DMS114 treated with DMSO at 0.1 percent for 48 hours (cell line): ENCODE results near the gene LDLR.
A peak's percentile ranks its signal among the peaks of the same experiment; 100 is the strongest.
"Not testable (repeated sequence)": the region's sequence is repeated elsewhere in the genome, so short reads cannot be mapped to it uniquely, and the experiment has no call there.

Experiments
- DNase-seq: peaks from one replicate; lab custom pipeline; 2025; ENCODE audit not compliant: unreplicated experiment; lab: John Stamatoyannopoulos, UW

LDLR gene

DNA sequence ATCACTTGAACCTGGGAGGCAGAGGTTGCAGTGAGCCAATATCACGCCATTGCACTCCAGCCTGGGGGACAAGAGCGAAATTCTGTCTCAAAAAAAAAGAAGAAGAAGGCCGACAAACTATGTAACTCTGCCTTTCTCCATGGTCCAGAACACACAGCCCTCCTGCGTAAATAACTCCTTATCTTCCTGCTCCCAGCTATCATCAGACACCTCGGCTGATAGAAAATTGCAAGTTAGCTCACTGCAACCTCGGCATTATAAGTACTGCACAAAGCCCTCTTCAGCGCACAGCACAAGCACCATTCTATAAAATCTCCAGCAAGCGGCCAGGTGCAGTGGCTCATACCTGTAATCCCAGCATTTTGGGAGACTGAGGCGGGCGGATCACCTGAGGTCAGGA lies 14.4 kb downstream of the LDLR start:
- DNase-seq: not testable (repeated sequence)

DNA sequence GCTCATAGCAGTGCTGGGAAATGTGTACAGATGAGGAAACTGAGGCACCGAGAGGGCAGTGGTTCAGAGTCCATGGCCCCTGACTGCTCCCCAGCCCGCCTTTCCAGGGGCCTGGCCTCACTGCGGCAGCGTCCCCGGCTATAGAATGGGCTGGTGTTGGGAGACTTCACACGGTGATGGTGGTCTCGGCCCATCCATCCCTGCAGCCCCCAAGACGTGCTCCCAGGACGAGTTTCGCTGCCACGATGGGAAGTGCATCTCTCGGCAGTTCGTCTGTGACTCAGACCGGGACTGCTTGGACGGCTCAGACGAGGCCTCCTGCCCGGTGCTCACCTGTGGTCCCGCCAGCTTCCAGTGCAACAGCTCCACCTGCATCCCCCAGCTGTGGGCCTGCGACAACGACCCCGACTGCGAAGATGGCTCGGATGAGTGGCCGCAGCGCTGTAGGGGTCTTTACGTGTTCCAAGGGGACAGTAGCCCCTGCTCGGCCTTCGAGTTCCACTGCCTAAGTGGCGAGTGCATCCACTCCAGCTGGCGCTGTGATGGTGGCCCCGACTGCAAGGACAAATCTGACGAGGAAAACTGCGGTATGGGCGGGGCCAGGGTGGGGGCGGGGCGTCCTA lies 15.9 kb downstream of the LDLR start:
- DNase-seq: no peak

DNA sequence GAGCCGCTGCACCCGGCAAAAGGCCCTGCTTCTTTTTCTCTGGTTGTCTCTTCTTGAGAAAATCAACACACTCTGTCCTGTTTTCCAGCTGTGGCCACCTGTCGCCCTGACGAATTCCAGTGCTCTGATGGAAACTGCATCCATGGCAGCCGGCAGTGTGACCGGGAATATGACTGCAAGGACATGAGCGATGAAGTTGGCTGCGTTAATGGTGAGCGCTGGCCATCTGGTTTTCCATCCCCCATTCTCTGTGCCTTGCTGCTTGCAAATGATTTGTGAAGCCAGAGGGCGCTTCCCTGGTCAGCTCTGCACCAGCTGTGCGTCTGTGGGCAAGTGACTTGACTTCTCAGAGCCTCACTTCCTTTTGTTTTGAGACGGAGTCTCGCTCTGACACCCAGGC lies 17.2 kb downstream of the LDLR start:
- DNase-seq: no peak

DNA sequence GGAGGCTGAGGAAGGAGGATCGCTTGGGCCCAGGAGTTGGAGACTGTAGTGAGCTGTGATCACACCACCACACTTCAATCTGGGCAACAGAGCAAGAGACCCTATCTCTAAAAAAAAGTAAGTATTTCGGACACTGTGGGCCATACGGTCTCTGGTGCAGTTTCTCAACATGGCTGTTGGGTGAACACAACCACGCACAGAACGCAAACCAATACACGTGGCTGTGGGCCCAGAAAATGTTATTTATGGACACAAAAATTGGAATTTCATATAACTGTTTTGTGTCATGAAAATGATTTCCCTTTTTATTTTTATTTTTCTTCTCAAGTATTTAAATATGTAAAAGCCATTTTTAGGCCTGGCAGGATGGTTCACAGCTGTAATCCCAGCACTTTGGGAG lies 19.5 kb downstream of the LDLR start:
- no peak for DNase-seq

DNA sequence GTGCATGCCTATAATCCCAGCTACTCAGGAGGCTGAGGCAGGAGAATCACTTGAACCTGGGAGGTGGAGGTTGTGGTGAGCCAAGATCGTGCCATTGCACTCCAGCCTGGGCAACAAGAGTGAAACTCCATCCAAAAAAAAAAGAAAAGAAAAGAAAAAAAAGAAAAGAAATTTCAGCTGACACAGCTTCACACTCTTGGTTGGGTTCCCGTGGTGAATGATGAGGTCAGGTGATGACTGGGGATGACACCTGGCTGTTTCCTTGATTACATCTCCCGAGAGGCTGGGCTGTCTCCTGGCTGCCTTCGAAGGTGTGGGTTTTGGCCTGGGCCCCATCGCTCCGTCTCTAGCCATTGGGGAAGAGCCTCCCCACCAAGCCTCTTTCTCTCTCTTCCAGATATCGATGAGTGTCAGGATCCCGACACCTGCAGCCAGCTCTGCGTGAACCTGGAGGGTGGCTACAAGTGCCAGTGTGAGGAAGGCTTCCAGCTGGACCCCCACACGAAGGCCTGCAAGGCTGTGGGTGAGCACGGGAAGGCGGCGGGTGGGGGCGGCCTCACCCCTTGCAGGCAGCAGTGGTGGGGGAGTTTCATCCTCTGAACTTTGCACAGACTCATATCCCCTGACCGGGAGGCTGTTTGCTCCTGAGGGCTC lies 22.0 kb downstream of the LDLR start:
- DNase-seq: no peak

DNA sequence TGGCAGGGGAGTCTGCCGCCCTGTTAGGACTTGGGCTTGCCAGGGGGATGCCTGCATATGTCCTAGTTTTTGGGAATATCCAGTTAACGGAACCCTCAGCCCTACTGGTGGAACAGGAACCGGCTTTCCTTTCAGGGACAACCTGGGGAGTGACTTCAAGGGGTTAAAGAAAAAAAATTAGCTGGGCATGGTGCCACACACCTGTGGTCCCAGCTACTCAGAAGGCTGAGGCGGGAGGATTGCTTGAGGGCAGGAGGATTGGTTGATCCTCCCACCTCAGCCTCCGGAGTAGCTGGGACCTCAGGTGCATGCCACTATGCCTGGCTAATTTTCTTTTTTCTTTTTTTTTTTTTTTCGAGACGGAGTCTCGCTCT lies 22.5 kb downstream of the LDLR start:
- no peak for DNase-seq

DNA sequence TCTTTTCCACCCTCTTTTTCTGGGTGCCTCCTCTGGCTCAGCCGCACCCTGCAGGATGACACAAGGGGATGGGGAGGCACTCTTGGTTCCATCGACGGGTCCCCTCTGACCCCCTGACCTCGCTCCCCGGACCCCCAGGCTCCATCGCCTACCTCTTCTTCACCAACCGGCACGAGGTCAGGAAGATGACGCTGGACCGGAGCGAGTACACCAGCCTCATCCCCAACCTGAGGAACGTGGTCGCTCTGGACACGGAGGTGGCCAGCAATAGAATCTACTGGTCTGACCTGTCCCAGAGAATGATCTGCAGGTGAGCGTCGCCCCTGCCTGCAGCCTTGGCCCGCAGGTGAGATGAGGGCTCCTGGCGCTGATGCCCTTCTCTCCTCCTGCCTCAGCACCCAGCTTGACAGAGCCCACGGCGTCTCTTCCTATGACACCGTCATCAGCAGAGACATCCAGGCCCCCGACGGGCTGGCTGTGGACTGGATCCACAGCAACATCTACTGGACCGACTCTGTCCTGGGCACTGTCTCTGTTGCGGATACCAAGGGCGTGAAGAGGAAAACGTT lies 24.0 kb downstream of the LDLR start:
- DNase-seq: no peak

DNA sequence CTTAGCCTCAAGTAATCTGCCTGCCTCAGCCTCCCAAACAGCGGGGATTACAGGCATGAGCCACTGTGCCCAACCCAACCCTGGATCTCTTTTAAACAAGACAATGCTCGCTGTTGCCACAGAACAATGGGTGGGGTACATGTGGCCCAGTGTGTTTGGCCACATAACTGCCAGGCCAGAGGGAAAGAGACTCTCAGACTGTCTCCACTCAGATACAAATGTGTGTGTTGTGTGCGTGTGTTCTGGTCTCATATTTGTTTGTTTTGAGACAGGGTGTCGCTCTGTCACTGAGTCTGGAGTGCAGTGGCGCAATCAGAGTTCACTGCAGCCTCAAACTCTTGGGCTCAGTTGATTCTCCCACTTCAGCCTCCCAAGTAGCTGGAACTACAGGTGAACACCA lies 25.8 kb downstream of the LDLR start:
- DNase-seq: no peak

DNA sequence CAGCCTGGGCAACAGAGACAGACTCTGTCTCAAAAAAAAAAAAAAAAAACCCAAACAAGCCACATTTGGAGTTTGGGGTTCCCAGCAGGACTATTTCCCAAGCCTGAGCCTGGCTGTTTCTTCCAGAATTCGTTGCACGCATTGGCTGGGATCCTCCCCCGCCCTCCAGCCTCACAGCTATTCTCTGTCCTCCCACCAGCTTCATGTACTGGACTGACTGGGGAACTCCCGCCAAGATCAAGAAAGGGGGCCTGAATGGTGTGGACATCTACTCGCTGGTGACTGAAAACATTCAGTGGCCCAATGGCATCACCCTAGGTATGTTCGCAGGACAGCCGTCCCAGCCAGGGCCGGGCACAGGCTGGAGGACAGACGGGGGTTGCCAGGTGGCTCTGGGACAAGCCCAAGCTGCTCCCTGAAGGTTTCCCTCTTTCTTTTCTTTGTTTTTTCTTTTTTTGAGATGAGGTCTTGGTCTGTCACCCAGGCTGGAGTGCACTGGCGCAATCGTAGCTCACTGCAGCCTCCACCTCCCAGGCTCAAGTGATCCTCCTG lies 26.7 kb downstream of the LDLR start:
- no peak for DNase-seq

DNA sequence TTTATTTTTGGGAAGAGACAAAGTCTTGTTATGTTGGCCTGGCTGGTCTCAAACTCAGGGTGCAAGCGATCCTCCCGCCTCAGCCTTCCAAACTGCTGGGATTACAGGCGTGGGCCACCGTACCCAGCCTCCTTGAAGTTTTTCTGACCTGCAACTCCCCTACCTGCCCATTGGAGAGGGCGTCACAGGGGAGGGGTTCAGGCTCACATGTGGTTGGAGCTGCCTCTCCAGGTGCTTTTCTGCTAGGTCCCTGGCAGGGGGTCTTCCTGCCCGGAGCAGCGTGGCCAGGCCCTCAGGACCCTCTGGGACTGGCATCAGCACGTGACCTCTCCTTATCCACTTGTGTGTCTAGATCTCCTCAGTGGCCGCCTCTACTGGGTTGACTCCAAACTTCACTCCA lies 27.2 kb downstream of the LDLR start:
- no peak for DNase-seq

DNA sequence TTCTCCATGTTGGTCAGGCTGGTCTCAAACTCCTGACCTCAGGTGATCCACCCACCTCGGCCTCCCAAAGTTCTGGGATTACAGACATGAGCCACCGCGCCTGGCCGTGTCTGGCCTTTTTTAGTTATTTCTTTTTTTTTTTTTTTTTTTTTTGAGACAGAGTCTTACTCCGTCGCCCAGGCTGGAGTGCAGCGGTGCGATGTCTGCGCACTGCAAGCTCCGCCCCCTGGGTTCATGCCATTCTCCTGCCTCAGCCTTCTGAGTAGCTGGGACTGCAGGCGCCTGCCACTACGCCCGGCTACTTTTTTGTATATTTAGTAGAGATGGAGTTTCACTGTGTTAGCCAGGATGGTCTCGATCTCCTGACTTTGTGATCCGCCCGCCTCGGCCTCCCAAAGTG lies 32.7 kb downstream of the LDLR start:
- not testable (repeated sequence) for DNase-seq

DNA sequence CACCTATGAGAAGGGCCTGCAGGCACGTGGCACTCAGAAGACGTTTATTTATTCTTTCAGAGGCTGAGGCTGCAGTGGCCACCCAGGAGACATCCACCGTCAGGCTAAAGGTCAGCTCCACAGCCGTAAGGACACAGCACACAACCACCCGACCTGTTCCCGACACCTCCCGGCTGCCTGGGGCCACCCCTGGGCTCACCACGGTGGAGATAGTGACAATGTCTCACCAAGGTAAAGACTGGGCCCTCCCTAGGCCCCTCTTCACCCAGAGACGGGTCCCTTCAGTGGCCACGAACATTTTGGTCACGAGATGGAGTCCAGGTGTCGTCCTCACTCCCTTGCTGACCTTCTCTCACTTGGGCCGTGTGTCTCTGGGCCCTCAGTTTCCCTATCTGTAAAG lies 33.9 kb downstream of the LDLR start:
- DNase-seq: no peak

DNA sequence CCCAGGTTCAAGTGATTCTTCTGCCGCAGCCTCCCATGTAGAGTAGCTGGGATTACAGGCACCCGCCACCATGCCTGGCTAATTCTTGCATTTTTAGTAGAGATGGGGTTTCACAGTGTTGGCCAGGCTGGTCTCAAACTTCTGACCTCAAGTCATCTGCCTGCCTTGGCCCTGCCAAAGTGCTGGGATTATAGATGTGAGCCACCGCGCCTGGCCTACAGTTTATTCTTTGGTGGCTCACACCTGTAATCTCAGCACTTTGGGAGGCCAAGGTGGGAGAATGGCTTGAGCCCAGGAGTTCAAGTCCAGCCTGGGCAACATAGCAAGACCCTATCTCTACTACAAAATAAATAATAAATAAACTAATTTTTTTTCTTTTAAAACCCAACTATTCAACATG lies 34.9 kb downstream of the LDLR start:
- DNase-seq: not testable (repeated sequence)

DNA sequence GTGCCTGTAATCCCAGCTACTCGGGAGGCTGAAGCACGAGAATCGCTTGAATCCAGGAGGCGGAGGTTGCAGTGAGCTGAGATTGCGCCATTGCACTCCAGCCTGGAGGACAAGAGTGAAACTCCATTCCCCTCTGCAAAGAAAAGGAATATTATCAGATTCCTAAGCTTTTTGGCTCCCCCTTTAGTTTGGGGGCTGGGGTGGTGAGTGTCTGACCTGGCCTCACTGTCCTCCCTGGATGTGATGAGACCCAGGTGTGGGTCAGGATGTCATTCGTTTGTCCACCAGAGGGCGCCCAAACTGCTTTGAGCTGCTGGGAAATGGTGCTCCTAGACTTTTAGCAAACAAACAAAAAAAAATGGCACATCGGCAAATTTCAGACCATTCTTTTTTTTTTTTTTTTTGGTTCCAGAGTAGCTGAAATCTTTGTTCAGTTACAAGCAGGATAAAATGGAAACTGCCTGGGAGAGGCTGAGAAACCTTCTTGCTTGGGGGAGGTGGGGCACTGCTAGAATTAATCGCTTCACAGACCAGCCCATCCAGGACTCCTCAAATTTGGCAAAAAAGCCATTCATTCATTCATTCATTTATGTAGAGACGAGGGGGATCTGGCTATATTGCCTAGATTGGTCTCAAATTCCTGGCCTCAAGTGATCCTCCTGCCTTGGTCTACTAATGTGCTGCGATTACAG lies 36.9 kb downstream of the LDLR start:
- peak; percentile 19 for DNase-seq

DNA sequence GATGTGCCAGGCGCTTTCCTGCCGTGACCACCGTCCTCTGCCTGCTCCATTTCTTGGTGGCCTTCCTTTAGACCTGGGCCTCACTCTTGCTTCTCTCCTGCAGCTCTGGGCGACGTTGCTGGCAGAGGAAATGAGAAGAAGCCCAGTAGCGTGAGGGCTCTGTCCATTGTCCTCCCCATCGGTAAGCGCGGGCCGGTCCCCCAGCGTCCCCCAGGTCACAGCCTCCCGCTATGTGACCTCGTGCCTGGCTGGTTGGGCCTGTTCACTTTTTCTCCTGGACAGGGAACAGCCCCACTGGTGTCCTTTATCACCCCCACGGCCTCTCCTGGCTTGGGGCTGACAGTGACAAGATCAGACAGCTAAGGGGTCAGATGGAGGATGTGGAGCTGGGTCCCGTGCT lies 38.6 kb downstream of the LDLR start:
- no peak for DNase-seq

DNA sequence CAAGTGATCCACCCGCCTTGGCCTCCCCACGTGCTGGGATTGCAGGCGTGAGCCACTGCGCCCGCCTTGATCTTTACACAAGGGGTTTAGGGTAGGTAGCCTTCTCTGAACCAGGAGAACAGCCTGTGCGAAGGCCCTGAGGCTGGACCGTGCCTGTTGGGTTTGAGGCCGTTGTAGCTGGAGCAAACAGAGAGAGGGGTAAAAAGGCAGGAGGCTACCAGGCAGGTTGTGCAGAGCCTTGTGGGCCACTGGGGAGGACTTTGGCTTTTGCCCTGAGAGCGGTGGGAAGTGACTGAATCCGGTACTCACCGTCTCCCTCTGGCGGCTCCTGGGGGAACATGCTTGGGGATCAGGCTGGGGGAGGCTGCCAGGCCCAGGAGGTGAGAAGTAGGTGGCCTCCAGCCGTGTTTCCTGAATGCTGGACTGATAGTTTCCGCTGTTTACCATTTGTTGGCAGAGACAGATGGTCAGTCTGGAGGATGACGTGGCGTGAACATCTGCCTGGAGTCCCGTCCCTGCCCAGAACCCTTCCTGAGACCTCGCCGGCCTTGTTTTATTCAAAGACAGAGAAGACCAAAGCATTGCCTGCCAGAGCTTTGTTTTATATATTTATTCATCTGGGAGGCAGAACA lies 41.7 kb downstream of the LDLR start:
- peak; percentile 46 for DNase-seq

DNA sequence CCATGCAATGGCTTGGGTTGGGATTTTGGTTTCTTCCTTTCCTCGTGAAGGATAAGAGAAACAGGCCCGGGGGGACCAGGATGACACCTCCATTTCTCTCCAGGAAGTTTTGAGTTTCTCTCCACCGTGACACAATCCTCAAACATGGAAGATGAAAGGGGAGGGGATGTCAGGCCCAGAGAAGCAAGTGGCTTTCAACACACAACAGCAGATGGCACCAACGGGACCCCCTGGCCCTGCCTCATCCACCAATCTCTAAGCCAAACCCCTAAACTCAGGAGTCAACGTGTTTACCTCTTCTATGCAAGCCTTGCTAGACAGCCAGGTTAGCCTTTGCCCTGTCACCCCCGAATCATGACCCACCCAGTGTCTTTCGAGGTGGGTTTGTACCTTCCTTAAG lies 42.2 kb downstream of the LDLR start:
- no peak for DNase-seq

DNA sequence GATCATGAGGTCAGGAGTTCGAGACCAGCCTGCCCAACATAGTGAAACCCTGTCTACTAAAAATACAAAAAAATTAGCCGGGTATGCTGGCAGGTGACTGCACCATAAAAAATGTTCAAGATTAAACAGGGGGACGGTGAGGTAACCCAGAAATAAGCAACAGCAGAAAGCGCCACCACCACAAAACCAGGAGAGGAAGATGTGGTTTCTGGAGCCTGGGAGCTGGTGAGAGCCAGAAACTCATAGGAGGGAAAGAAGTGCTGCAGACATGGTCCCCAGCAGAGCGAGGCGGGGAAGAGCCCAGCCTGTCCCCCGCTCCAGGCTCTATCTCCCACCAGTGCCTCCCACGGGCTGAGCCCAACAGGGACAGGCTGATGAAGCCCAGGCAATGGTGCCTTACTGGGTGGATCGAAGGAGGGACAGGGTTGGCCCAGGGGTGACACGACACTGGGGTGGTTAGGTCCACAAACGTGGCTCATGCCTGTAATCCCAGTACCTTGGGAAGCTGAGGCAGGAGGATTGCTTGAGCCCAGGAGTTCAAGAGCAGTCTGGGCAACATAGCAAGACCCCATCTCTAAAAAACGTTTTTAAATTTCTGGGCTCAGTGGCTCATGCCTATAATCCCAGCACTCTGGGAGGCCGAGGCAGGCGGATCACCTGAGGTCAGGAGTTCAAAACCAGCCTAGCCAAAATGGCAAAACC lies 47.3 kb downstream of the LDLR start:
- DNase-seq: no peak

DNA sequence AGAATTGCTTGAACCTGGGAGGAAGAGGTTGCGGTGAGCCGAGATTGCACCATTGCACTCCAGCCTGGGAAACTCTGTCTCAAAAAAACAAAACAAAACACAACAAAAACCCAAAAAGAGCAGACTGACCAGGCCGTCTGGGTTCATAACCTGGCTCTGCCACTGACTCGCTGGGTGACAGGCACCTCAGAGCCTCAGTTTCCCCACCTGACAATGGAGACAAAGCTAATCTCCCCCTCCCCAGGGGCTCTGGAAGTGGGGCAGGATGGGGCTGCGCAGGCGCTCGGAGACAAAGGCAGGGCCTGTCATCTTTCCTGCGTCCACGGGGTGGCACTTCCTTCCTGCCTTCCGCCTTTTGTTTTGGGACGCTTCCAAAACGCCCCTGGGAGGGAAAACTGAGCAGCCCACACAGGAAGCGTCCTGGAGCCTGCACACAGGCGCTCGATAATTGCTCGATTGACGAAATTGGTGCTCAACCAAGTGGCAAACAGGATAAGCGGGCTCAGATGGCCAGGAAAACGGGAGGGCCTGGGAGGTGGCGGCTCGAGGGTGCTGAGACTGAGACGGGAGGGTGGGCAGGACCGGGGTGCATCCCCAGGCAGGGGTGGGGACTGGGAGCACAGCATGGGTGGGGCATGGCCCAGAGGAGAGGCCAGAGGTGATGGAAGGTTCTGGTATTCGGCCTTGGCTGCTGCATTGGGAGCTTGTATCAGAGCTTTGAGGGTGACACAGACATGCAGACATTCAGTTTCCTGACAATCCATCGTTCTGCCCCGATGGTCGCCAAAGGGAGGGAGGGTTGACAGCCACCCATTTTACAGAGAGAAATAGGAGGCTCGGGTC lies 48.5 kb downstream of the LDLR start:
- peak; percentile 70 for DNase-seq
